Measurements from ENCODE around the gene KCNG3.

Gene KCNG3, protein sequence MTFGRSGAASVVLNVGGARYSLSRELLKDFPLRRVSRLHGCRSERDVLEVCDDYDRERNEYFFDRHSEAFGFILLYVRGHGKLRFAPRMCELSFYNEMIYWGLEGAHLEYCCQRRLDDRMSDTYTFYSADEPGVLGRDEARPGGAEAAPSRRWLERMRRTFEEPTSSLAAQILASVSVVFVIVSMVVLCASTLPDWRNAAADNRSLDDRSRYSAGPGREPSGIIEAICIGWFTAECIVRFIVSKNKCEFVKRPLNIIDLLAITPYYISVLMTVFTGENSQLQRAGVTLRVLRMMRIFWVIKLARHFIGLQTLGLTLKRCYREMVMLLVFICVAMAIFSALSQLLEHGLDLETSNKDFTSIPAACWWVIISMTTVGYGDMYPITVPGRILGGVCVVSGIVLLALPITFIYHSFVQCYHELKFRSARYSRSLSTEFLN

GRCh38 chr2:42493468-42494354 lies at the start of gene KCNG3:
Gene KCNG3 (minus strand): TSS chr2:42493982. CDS start chr2:42493501, 481 bp downstream.
- TF ChIP-seq CTCF (conservative IDR thresholded peaks at IDR 0.05) (no peak), ZFX (IDR thresholded peaks at IDR 0.05) (no peak)
- H3K27ac ChIP-seq = peak within 1 kb of the TSS; percentile 76

DNA sequence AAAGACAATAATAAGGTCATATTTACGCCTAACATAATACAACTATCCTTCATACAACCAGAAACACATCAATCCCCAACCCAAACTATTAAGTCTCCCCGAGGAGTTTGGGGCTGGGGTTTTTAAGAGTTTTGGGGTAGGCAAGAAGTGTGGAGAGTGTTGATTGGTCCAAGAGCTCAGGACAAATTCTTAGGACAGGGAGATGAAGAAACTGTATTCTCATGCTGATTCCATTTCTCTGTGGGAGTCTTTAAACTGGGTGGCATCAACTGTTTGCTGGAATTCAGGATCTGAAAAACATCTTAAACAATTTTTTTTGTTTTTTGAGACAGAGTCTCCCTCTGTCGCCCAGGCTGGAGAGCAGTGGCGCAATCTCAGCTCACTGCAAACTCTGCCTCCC lies 49.1 kb upstream of the KCNG3 start:
- TF ChIP-seq CTCF (conservative IDR thresholded peaks at IDR 0.05) (no peak), ZFX (IDR thresholded peaks at IDR 0.05) (no peak)
- no peak overlapping the region for H3K27ac ChIP-seq

GRCh38 chr2:42537493-42537892 lies 43.7 kb upstream of the KCNG3 start:
- H3K27ac ChIP-seq = no peak overlapping the region

GRCh38 chr2:42532397-42532796 lies 38.6 kb upstream of the KCNG3 start:
- H3K27ac ChIP-seq = no peak overlapping the region
- TF ChIP-seq CTCF (conservative IDR thresholded peaks at IDR 0.05) = no peak
- no peak for TF ChIP-seq ZFX (IDR thresholded peaks at IDR 0.05)

More at GRCh38 chr2:42537493-42537892, 43.7 kb upstream of the KCNG3 start:
- TF ChIP-seq ZFX (IDR thresholded peaks at IDR 0.05) (no peak), CTCF (conservative IDR thresholded peaks at IDR 0.05) (no peak)

GRCh38 chr2:42523341-42523740 lies 29.6 kb upstream of the KCNG3 start:
- TF ChIP-seq ZFX (IDR thresholded peaks at IDR 0.05) = no peak

DNA sequence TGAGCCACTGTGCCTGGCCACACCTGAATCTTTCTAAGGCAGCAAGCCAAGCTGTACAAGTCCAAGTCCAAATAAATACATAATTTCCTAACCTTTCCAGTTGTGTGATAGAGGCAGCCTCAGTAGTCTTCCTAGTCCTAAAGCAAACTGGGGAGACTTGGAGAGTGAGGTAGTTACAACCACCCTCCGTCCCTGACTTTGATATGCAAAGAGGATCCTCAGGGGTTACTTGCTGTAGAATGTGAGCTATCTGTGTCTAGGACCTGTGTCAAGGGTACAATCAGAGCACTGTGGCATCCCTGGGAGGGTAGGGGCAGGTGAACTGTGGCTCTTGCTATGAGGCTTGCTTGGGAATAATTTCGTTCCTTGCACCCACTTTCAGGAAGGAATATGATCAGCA lies 28.3 kb upstream of the KCNG3 start:
- TF ChIP-seq ZFX (IDR thresholded peaks at IDR 0.05) (no peak), CTCF (conservative IDR thresholded peaks at IDR 0.05) (no peak)
- no peak overlapping the region for H3K27ac ChIP-seq

More at GRCh38 chr2:42523341-42523740, 29.6 kb upstream of the KCNG3 start:
- H3K27ac ChIP-seq = no peak overlapping the region

- TF ChIP-seq CTCF (conservative IDR thresholded peaks at IDR 0.05) = no peak
- no peak overlapping the region for H3K27ac ChIP-seq
These were observed 25.8 kb upstream of the KCNG3 start for GRCh38 chr2:42519624-42520023.
